CD4-positive, alpha-beta memory T cell (primary cell): Measurements from ENCODE around the gene ACBD5. TPM values are rescaled to one million over a fixed set of nuclear protein-coding genes. Genes with fewer than 3 reads are reported as not detected.

Experiments
- CTCF ChIA-PET: fragments of 350-600 bp; sonication (Branson Sonifier 250); formaldehyde crosslinking; loops from one replicate; lab custom pipeline; 2021; ENCODE audit warnings: inconsistent platforms; ENCODE audit not compliant: partially characterized antibody; lab: Charles Lee
- POLR2A ChIA-PET: fragments of 350-600 bp; sonication (Branson Sonifier 250); formaldehyde crosslinking; loops from one replicate; lab custom pipeline; 2021; ENCODE audit not compliant: partially characterized antibody; lab: Charles Lee
- DNase-seq, 5 donors: peaks; one replicate each; pipeline versions ENCODE4 v3.0.0 to v3.0.0-alpha.2; 2020 to 2022; ENCODE audit warnings: mixed read lengths in 1 of 5
- H3K27ac ChIP-seq: one replicate; pipeline ENCODE4 v1.7.0; 2013; ENCODE audit warnings: low read depth, low read length
- H3K27me3 ChIP-seq: 2 replicates; pipeline ENCODE4 v1.7.0; 2013; ENCODE audit warnings: mild to moderate bottlenecking, low read length, moderate library complexity; ENCODE audit not compliant: insufficient read depth
- H3K36me3 ChIP-seq: 2 replicates; pipeline ENCODE4 v1.7.0; 2013; ENCODE audit warnings: mild to moderate bottlenecking, low read length, moderate library complexity; ENCODE audit not compliant: insufficient read depth
- H3K4me1 ChIP-seq: 2 replicates; pipeline ENCODE4 v1.7.0; 2013; ENCODE audit warnings: mild to moderate bottlenecking, low read length, moderate library complexity; ENCODE audit not compliant: insufficient read depth
- H3K4me3 ChIP-seq, 2 donors: one replicate each; pipeline ENCODE4 v1.7.0; 2013; ENCODE audit warnings: low read length in 2 of 2, mild to moderate bottlenecking in 1 of 2
- H3K9me3 ChIP-seq, 2 donors: one replicate each; pipeline ENCODE4 v1.7.0; 2013; ENCODE audit warnings: low read length in 2 of 2, control low read depth in 1 of 2; ENCODE audit not compliant: control insufficient read depth in 1 of 2
- H3K27ac Mint-ChIP-seq, 7 donors: one replicate each; pipeline ENCODE4 v1.8.0; 2020 to 2021; ENCODE audit warnings: mixed read lengths in 7 of 7, mild to moderate bottlenecking in 6 of 7, inconsistent platforms in 3 of 7, moderate library complexity in 3 of 7
- H3K27me3 Mint-ChIP-seq, 2 donors: one replicate each; pipeline ENCODE4 v1.8.0; 2020 to 2021; ENCODE audit warnings: mixed read lengths in 2 of 2
- H3K36me3 Mint-ChIP-seq, 2 donors: one replicate each; pipeline ENCODE4 v1.8.0; 2020 to 2021; ENCODE audit warnings: mixed read lengths in 2 of 2, inconsistent platforms in 1 of 2, mild to moderate bottlenecking in 1 of 2
- H3K4me1 Mint-ChIP-seq, 4 donors: one replicate each; pipeline ENCODE4 v1.8.0; 2020 to 2021; ENCODE audit warnings: mixed read lengths in 4 of 4, mild to moderate bottlenecking in 1 of 4
- H3K4me3 Mint-ChIP-seq, 8 donors: one replicate each; pipeline ENCODE4 v1.8.0; 2020 to 2021; ENCODE audit warnings: mixed read lengths in 8 of 8, mild to moderate bottlenecking in 7 of 8, moderate library complexity in 6 of 8, inconsistent platforms in 3 of 8
- H3K9me3 Mint-ChIP-seq, 8 donors: one replicate each; pipeline ENCODE4 v1.8.0; 2020 to 2021; ENCODE audit warnings: mixed read lengths in 8 of 8, mild to moderate bottlenecking in 5 of 8, inconsistent platforms in 3 of 8, moderate library complexity in 1 of 8
- intact Hi-C: fragments of 100-400 bp; cut with micrococcal nuclease; formaldehyde crosslinking; loops from one replicate; pipeline ENCODE4 v1.15.1; 2023
- polyA plus RNA-seq, 2 donors: library from polyadenylated mRNA; unstranded; fragments of 300-500 nt; fragmentation: Illumina TruSeq; gene quantifications; one replicate each; pipeline ENCODE4 v1.2.3, GENCODE V29; 2021
- total RNA-seq, 2 experiments: library from RNA; stranded (reverse); gene quantifications; one replicate each; pipeline ENCODE4 v1.2.3, GENCODE V29; 2021

ACBD5 gene
- total and polyA plus RNA-seq, 4 experiments from 2014 or later = 11.3 to 24.9 (median 17.7) TPM

GRCh38 chr10:27247441-27247840 is 6.8 kb upstream of the ACBD5 start:
- CTCF ChIA-PET = no interaction called here
- H3K36me3 ChIP-seq = no peaks in the 10 kb centered on the region
- Mint-ChIP-seq H3K4me3 (no peak overlapping the region), H3K27me3 (peaks cover 0 to 3% of the 10 kb centered on the region in 2 donors), H3K4me1 (peaks cover 13 to 20% (median 14%) of the 10 kb centered on the region in 4 donors), H3K9me3 (peaks cover 0 to 5% (median 0%) of the 10 kb centered on the region in 8 donors), H3K27ac (no peak overlapping the region), H3K36me3 (peaks cover 4 to 6% of the 10 kb centered on the region in 2 donors)
- POLR2A ChIA-PET = no interaction called here
- H3K27ac ChIP-seq = no peak overlapping the region
- H3K4me3 ChIP-seq = no peak overlapping the region
- H3K27me3 ChIP-seq = no peaks in the 10 kb centered on the region
- H3K4me1 ChIP-seq = peaks cover 12% of the 10 kb centered on the region
- DNase-seq = no peak
- no peaks in the 10 kb centered on the region for H3K9me3 ChIP-seq
- intact Hi-C loops = no loop called here

GRCh38 chr10:27247006-27247405 is 6.4 kb upstream of the ACBD5 start:
- no peaks in the 10 kb centered on the region for H3K36me3 ChIP-seq
- H3K27me3 ChIP-seq = no peaks in the 10 kb centered on the region
- POLR2A ChIA-PET = interaction anchor here (0.9 kb wide), 1 partner anchor 1088 kb away, joined by 3 read pairs; no protein-coding TSS in a partner anchor
- no peak for DNase-seq
- H3K4me3 ChIP-seq = no peak overlapping the region
- H3K9me3 ChIP-seq = no peaks in the 10 kb centered on the region
- intact Hi-C loops = no loop called here
- Mint-ChIP-seq H3K9me3 (peaks cover 0 to 5% (median 0%) of the 10 kb centered on the region in 8 donors), H3K4me3 (no peak overlapping the region), H3K27me3 (peaks cover 0 to 3% of the 10 kb centered on the region in 2 donors), H3K4me1 (peaks cover 10 to 21% (median 13%) of the 10 kb centered on the region in 4 donors), H3K36me3 (peaks cover 4 to 10% of the 10 kb centered on the region in 2 donors), H3K27ac (peak overlapping the region in 1 of 7 donors; percentile 46)
- H3K4me1 ChIP-seq = peaks cover 10% of the 10 kb centered on the region
- H3K27ac ChIP-seq = no peak overlapping the region
- CTCF ChIA-PET = no interaction called here

GRCh38 chr10:27245836-27246235 is 5.2 kb upstream of the ACBD5 start:
- intact Hi-C loops = no loop called here
- POLR2A ChIA-PET = no interaction called here
- no peak overlapping the region for H3K4me3 Mint-ChIP-seq
- no peaks in the 10 kb centered on the region for H3K36me3 ChIP-seq
- CTCF ChIA-PET = interaction anchor here (1.2 kb wide), 1 partner anchor 9 kb away, joined by 3 read pairs; no protein-coding TSS in a partner anchor
- H3K27me3 Mint-ChIP-seq = peaks cover 0 to 3% of the 10 kb centered on the region in 2 donors
- no peaks in the 10 kb centered on the region for H3K9me3 ChIP-seq
- H3K27me3 ChIP-seq = no peaks in the 10 kb centered on the region
- peaks cover 16% of the 10 kb centered on the region for H3K4me1 ChIP-seq
- H3K4me3 ChIP-seq = no peak overlapping the region
- H3K27ac Mint-ChIP-seq = peak overlapping the region in 2 of 7 donors; percentile 43 to 46
- no peak overlapping the region for H3K27ac ChIP-seq
- peaks cover 0 to 5% (median 0%) of the 10 kb centered on the region in 8 donors for H3K9me3 Mint-ChIP-seq
- peaks cover 14 to 31% (median 19%) of the 10 kb centered on the region in 4 donors for H3K4me1 Mint-ChIP-seq
- no peak for DNase-seq
- H3K36me3 Mint-ChIP-seq = peaks cover 4 to 19% of the 10 kb centered on the region in 2 donors

- ChIA-PET CTCF (no interaction called here), POLR2A (no interaction called here)
- peaks cover 0 to 5% (median 0%) of the 10 kb centered on the region in 8 donors for H3K9me3 Mint-ChIP-seq
- no peak overlapping the region for H3K4me3 Mint-ChIP-seq
- H3K4me3 ChIP-seq = no peak overlapping the region
- H3K36me3 ChIP-seq = no peaks in the 10 kb centered on the region
- H3K36me3 Mint-ChIP-seq = peaks cover 4 to 24% of the 10 kb centered on the region in 2 donors
- H3K4me1 Mint-ChIP-seq = peaks cover 15 to 38% (median 21%) of the 10 kb centered on the region in 4 donors
- intact Hi-C loops = loop anchor here (5.0 kb wide), 3 partner anchors 42 to 1287 kb away; partner anchors contain the start of genes APBB1IP and WAC
- H3K9me3 ChIP-seq = no peaks in the 10 kb centered on the region
- H3K27me3 ChIP-seq = no peaks in the 10 kb centered on the region
- H3K27ac Mint-ChIP-seq = peak overlapping the region in 2 of 7 donors; percentile 15 to 83
- peaks cover 0 to 3% of the 10 kb centered on the region in 2 donors for H3K27me3 Mint-ChIP-seq
- no peak for DNase-seq
- peaks cover 16% of the 10 kb centered on the region for H3K4me1 ChIP-seq
- no peak overlapping the region for H3K27ac ChIP-seq
Measured at GRCh38 chr10:27244976-27245375, 4.4 kb upstream of the ACBD5 start.

GRCh38 chr10:27242951-27243551 is 2.5 kb upstream of the ACBD5 start:
- peaks cover 26% of the 10 kb centered on the region for H3K4me1 ChIP-seq
- no peaks in the 10 kb centered on the region for H3K9me3 ChIP-seq
- POLR2A ChIA-PET = interaction anchor here (0.8 to 5.5 kb wide), 16 partner anchors 11 to 1289 kb away, joined by 3 to 126 read pairs (median 6); partner anchors contain the start of genes ABI1, ANKRD26, MASTL and RAB18
- H3K27ac ChIP-seq = peak overlapping the region; percentile 89
- H3K4me3 ChIP-seq = peak overlapping the region; percentile 66 to 94
- Mint-ChIP-seq H3K27ac (peak overlapping the region; percentile 98 to 100 (median 99)), H3K36me3 (peaks cover 0 to 28% of the 10 kb centered on the region in 2 donors), H3K4me1 (peaks cover 20 to 52% (median 30%) of the 10 kb centered on the region in 4 donors), H3K4me3 (peak overlapping the region; percentile 95 to 99 (median 99)), H3K9me3 (peaks cover 0 to 5% (median 0%) of the 10 kb centered on the region in 8 donors), H3K27me3 (peaks cover 0 to 3% of the 10 kb centered on the region in 2 donors)
- no peaks in the 10 kb centered on the region for H3K36me3 ChIP-seq
- CTCF ChIA-PET = interaction anchor here (1.0 to 2.9 kb wide), 10 partner anchors 9 to 382 kb away, joined by 3 to 33 read pairs (median 4); partner anchors contain the start of genes ABI1, MASTL, RAB18 and YME1L1
- no peaks in the 10 kb centered on the region for H3K27me3 ChIP-seq
- intact Hi-C loops = loop anchor here (1.0 to 5.0 kb wide), 10 partner anchors 9 to 1289 kb away; partner anchors contain the start of genes ANKRD26, APBB1IP, MASTL and RAB18
- peak; percentile 78 to 87 (median 83) for DNase-seq

GRCh38 chr10:27242473-27242950 is 1.9 kb upstream of the ACBD5 start:
- no peak for DNase-seq
- Mint-ChIP-seq H3K4me1 (peaks cover 20 to 54% (median 31%) of the 10 kb centered on the region in 4 donors), H3K27me3 (peaks cover 0 to 3% of the 10 kb centered on the region in 2 donors), H3K4me3 (peak overlapping the region; percentile 95 to 99 (median 99)), H3K36me3 (peaks cover 0 to 28% of the 10 kb centered on the region in 2 donors), H3K27ac (peak overlapping the region; percentile 98 to 100 (median 99)), H3K9me3 (peaks cover 0 to 5% (median 0%) of the 10 kb centered on the region in 8 donors)
- Histone ChIP-seq H3K9me3 (no peaks in the 10 kb centered on the region), H3K4me1 (peaks cover 29% of the 10 kb centered on the region), H3K27ac (peak overlapping the region; percentile 89), H3K36me3 (no peaks in the 10 kb centered on the region), H3K27me3 (no peaks in the 10 kb centered on the region), H3K4me3 (peak overlapping the region; percentile 66 to 94)
- CTCF ChIA-PET = interaction anchor here (1.0 to 2.9 kb wide), 10 partner anchors 9 to 382 kb away, joined by 3 to 33 read pairs (median 4); partner anchors contain the start of genes ABI1, MASTL, RAB18 and YME1L1
- POLR2A ChIA-PET = interaction anchor here (0.8 to 5.5 kb wide), 17 partner anchors 11 to 1290 kb away, joined by 3 to 126 read pairs (median 6); partner anchors contain the start of genes ABI1, ANKRD26, MASTL and RAB18
- intact Hi-C loops = loop anchor here (1.0 to 5.0 kb wide), 8 partner anchors 18 to 1290 kb away; partner anchors contain the start of genes ANKRD26, APBB1IP, MASTL and RAB18
